Breast epithelium (tissue), 3 donors: ENCODE results near the gene TMPRSS13.

Source experiments
- CTCF ChIP-seq, 3 donors: fragments of 450-650 bp; IDR thresholded peaks; one replicate each; pipeline ENCODE4 v1.5.1; 2016 to 2017; ENCODE audit warnings: antibody characterized with exemption in 3 of 3, mild to moderate bottlenecking in 3 of 3, moderate library complexity in 3 of 3
- POLR2A ChIP-seq: fragments of 450-650 bp; IDR thresholded peaks from one replicate; pipeline ENCODE4 v1.6.1; 2016; ENCODE audit warnings: antibody characterized with exemption, mild to moderate bottlenecking, moderate library complexity
- POLR2AphosphoS5 ChIP-seq, 3 donors: sonication (generic); formaldehyde crosslinking; IDR thresholded peaks; one replicate each; pipeline ENCODE4 v1.6.1; 2017; ENCODE audit warnings: antibody characterized with exemption in 3 of 3

- TF ChIP-seq CTCF (IDR thresholded peaks at IDR 0.05) (no peak), POLR2A (no peak), POLR2AphosphoS5 (IDR thresholded peaks at IDR 0.05) (no peak)
Measured at GRCh38 chr11:117872975-117873827, 56.0 kb downstream of the TMPRSS13 start.
